GM19035 (cell line): ENCODE measurements around the gene IGSF6.
"Not testable (repeated sequence)": the region's sequence is repeated elsewhere in the genome, so short reads cannot be mapped to it uniquely, and the experiment has no call there.

ENCODE experiments used
- ATAC-seq: cut with Tn5 transposase; IDR thresholded peaks from one replicate; pipeline ENCODE4 v1.9.1; 2021; ENCODE audit not compliant: unreplicated experiment

Gene IGSF6

GRCh38 chr16:21652453-21652852 lies at the start of gene IGSF6:
Gene IGSF6, minus strand, starts transcription at chr16:21652608. Its CDS starts 10 bp downstream, at chr16:21652598.
- ATAC-seq, result no peak

- no peak for ATAC-seq
Measured at GRCh38 chr16:21701271-21701670, 48.9 kb upstream of the IGSF6 start.

GRCh38 chr16:21698169-21699032 lies 46.0 kb upstream of the IGSF6 start:
- no peak for ATAC-seq

- no peak for ATAC-seq
Measured at GRCh38 chr16:21697032-21697431, 44.6 kb upstream of the IGSF6 start.

GRCh38 chr16:21694609-21695008 lies 42.2 kb upstream of the IGSF6 start:
- ATAC-seq, result no peak

- not testable (repeated sequence) for ATAC-seq
Measured at GRCh38 chr16:21690967-21691366, 38.6 kb upstream of the IGSF6 start.

GRCh38 chr16:21689107-21689506 lies 36.7 kb upstream of the IGSF6 start:
- ATAC-seq, result no peak

GRCh38 chr16:21685034-21685455 lies 32.6 kb upstream of the IGSF6 start:
- no peak for ATAC-seq

GRCh38 chr16:21684199-21684598 lies 31.8 kb upstream of the IGSF6 start:
- no peak for ATAC-seq

- ATAC-seq, result no peak
Measured at GRCh38 chr16:21683184-21683583, 30.8 kb upstream of the IGSF6 start.

- not testable (repeated sequence) for ATAC-seq
Measured at GRCh38 chr16:21680714-21681113, 28.3 kb upstream of the IGSF6 start.

- ATAC-seq, result not testable (repeated sequence)
Measured at GRCh38 chr16:21674456-21674855, 22.0 kb upstream of the IGSF6 start.

- ATAC-seq, result no peak
Measured at GRCh38 chr16:21673469-21673868, 21.1 kb upstream of the IGSF6 start.

GRCh38 chr16:21667575-21667974 lies 15.2 kb upstream of the IGSF6 start:
- ATAC-seq, result no peak

GRCh38 chr16:21666772-21667171 lies 14.4 kb upstream of the IGSF6 start:
- no peak for ATAC-seq

GRCh38 chr16:21664801-21665492 lies 12.5 kb upstream of the IGSF6 start:
- no peak for ATAC-seq

GRCh38 chr16:21663889-21664647 lies 11.7 kb upstream of the IGSF6 start, which contains the start of gene OTOA:
Gene OTOA, plus strand, starts transcription at chr16:21663968. Its CDS starts 14,547 bp downstream, at chr16:21678515.
- ATAC-seq, result no peak

GRCh38 chr16:21659124-21659523 lies 6.7 kb upstream of the IGSF6 start:
- no peak for ATAC-seq

- no peak for ATAC-seq
Measured at GRCh38 chr16:21656795-21657768, 4.7 kb upstream of the IGSF6 start.

GRCh38 chr16:21654881-21655280 lies 2.5 kb upstream of the IGSF6 start:
- no peak for ATAC-seq
